Measurements from ENCODE around the gene LTBP1.
"Not testable (repeated sequence)": the region's sequence is repeated elsewhere in the genome, so short reads cannot be mapped to it uniquely, and the experiment has no call there.

The LTBP1 gene

DNA sequence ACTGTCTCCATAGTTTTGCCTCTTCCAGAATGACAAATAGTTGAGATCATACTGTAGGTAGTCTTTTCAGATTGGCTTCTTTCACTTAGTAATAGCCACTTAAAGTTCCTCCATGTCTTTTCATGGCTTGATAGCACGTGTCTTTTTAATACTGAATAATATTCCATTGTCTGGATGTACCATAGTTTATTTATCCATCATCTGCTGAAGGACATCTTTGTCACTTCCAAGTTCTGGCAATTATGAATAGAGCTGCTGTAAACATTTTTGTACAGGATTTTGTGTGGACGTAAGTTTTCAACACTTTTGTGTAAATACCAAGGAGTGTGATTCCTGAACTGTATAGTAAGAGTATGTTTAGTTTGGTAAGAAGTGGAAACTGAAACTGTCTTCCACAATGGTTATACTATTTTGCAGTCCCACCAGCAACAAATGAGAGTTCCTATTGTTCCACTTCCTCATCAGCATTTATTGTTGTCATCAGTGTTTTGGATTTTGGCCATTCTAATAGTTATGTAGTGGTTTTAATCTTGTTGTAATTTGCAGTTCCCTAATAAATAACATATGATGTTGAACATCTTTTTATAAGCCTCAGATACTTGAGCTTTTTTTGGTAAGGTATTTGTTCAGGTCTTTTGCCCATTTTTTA lies 18.9 kb downstream of the LTBP1 start:
- no peak for DNase-seq

DNA sequence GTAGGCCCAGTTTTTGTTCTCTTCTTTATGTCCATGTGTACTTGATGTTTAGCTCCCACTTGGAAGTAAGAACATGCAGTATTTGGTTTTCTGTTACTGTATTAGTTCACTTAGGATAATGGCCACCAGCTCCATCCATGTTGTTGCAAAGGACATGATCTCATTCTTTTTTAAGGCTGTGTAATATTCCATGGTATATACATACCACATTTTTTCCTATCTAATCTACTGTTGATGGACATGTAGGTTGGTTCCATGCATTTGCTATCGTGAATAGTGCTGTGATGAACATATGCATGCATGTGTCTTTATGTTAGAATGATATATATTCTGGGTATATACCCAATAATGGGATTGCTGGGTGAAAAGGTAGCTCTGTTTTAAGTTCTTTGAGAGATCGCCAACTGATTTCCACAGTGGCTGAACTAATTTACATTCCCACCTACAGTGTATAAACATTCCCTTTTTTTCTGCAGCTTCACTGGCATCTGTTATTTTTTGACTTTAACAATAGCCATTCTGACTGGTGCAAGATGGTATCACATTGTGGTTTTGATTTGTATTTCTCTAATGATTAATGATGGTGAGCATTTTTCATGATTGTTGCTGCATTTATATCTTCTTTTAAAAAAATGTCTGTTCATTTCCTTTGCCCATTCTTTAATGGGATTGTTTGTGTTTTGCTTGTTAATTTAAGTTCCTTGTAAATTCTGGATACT lies 22.9 kb downstream of the LTBP1 start:
- DNase-seq = no peak

DNA sequence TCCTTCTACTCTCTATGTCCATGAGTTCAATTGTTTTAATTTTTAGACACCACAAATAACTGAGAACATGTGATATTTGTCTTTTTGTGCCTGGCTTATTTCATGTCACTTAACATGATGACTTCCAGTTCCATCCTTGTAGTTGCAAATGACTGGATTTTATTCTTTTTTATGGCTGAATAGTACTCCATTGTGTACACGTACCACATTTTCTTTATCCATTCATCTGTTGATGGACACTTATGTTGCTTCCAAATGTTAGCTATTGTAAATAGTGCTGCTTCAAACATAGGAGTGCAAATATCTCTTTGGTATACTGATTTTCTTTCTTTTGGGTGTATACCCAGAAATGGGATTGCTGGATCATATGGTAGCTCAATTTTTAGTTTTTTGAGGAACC lies 27.0 kb downstream of the LTBP1 start:
- DNase-seq = not testable (repeated sequence)

DNA sequence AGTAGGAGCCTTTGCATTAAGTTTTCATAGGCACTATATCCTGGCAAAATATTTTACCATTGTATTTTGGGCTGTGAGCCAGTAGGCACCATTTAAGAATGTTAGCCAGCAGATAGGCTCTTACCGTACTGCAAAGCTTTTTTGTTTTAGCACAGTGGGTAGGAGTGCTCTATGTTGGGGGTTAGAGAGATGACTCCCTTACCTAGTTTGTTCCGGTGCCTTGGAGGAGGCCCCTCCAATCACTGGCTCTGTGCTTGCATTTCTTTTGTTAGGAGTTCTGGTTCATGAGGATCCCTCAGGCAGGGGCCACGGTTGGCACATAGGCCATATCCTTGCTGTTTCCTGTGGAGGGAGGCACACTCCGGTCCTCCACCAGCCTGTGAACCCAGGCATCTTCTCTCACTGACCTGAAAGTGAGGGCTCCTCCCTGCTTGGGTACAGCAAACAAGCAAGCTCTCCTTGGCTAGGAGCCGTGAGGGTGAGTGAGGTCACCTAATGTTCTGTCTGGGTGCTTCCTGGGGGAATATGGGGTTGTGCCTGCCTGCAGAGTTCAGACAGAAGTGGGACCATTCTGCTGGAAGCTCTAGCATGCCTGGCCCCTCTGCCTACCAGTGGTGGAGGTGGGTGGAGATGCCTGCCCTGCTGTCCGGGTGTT lies 29.8 kb downstream of the LTBP1 start:
- DNase-seq = no peak

DNA sequence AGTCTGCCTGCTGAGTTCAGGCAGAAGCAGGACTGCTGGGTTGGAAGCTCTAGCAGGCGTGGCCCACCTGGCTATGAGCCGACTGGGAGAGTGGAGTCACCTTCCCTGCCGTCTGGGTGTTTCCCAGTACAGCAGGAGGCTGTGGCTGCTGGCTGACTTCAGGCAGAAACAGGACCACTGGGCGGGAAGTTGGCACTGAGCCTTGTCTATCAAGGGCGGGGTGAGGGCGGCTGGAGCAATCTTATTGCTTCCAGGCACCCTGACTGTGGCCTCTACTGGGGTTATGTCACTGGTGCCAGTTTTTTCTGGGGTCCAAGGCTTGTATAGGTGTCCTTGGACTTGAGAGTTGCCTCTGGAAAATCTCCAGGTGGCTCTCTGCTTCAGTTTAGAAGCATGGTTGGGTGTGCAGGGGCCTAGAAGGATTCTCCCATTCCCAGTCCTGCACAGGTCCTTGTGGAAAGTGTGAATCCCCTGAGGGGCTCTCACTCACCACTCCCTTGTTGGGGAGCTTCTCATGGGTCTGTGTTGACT lies 30.5 kb downstream of the LTBP1 start:
- DNase-seq = no peak

DNA sequence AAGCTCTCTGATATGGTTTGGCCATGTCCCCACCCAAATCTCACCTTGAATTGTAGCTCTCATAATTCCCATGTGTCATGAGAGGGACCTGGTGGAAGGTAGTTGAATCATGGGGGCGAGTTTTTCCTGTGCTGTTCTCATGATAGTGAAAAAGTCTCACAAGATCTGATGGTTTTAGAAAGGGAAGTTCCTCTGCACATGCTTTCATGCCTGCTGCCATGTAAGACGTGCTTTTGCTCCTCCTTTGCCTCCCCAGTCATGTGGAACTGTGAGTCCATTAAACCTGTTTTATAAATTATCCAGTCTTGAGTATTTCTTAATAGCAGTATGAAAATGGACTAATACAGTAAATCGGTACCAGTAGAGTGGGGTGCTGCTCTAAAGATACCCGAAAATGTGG lies 34.9 kb downstream of the LTBP1 start:
- DNase-seq = no peak

DNA sequence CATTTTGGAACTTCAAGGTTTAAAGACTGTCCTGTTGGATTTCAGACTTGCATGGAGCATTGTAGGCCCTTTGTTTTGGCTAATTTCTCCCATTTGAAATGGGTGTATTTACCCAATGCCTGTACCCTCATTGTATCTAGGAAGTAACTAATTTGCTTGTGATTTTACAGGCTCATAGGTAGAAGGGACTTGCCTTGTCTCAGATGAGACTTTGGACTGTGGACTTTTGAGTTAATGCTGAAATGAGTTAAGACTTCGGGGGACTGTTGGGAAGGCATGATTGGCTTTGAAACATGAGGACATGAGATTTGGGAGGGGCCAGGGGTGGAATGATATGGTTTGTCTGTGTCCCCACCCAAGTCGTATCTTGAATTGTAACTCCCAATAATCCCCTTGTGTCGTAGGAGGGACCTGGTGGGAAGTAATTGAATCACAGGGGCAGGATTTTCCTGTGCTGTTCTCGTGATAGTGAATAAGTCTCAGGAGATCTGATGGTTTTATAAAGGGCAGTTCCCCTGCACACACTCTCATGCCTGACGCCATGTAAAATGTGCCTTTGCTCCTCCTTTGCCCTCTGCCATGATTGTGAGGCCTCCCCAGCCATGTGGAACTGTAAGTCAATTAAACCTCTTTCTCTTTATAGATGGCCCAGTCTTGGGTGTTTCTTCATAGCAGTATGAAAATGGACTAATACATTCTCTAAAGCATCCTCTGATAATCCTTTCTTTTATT lies 36.6 kb downstream of the LTBP1 start:
- DNase-seq = not testable (repeated sequence)

DNA sequence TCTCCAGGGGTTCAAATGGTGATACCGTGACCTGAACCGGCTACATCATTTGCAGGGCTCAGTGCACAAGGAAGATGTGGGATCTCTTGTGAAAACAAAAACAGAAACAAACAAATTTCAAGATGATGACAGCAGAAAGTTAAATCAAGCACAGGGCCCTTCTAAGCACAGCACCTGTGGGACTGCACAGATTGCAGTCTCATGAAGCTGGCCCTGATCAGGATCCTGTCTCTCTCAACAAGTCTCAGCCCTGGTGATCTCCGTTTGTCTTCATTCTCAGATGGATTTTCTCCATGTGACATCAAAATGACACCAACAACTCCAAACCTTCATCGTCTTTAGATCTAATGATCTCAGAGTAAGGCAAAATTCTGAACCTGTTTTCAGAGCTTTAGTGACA lies 39.7 kb downstream of the LTBP1 start:
- DNase-seq = no peak

DNA sequence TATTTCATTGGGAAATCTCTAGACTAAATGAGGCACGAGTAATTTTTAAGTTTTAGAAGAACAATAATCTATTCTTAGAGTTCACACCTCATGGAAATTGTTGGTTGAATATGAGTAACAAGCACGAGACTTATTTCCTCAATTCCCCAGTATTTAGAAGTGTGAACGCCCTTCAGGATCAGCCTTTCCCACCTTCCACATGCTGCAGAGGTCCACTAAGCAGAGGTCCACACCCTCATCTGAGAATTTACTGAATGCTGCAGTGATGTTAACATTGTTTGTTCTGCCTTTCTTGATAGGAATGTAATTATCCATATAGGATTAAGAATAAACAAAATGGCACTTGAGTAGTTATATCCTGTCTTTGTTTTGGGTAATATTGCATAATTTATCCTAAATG lies 41.8 kb downstream of the LTBP1 start:
- DNase-seq = no peak

DNA sequence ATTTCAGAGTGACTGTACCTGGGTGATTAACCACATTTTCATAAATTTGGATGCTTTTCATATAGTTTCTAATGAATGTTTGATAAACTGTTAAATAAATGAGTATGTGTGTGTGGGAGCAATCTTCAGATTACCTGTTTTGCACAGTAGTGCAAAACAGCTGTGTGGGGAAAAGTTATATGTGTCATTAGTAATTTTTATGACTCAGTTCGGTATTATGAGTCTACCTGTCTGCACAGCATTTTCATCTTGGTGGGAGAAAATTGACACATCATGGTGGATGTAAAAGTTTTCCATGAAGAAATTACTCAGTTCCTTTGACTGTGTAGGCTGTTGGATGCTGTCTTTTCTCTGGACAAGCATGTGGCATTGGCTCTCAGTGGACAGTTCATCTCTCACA lies 43.8 kb downstream of the LTBP1 start:
- no peak for DNase-seq

DNA sequence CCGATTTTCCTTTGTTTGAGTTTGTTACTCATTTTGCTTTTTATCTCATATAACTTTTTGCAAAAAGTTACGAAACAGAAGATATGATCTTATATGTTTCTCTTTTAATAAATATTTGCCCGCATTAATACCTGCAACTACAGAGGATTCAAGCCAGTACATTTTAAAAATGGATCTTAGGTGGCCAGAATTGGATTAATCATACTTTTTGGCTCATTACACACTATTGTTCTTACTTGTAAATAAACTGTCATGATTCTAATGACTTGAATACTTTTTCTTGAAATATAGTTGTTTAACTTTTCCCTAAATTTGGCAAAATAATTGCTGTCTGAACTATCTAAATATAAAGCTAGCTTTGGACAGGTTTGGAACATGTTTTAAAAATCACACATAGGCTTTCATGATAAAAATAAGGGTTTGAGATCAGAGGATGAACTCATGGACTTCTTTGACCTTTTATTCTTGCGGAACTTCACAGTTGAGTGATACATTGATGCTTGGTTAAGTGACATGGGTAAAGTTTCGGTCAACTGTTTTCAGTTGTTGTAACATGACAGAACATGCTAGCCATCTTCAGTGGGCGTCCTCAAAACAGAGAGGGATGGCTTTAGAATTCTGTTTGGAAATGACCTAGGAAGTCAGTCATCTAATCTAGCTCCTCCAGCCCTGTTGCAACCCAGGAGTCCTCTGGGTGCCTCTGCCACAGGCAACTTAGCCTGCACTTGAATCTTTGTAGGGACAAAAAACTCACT lies 44.5 kb downstream of the LTBP1 start:
- no peak for DNase-seq

DNA sequence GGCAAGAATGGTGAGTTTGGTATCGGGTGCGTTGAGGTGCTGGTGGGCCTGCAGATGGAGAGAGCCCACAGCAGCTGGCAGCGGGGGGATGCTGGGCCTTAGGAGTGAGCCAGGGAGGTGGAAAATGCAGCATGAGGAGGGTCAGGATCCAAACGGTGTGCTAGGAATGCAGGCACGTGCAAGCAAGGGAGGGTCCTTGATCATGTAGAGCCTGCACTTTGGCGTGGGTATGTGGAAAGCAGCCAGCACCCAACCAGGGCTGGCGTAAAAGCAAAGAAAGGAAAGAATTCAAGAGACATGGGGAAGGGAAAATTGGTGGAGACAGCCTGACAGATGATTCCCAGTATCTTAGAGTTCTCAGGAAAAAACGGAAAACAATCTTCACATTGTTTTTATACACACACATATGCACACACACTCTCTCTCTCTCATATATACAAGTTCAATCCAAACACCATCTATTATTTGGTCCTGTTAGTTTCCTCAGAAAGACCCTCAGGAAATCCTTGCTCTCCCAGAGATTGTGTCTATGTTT lies 46.3 kb downstream of the LTBP1 start:
- DNase-seq = no peak

DNA sequence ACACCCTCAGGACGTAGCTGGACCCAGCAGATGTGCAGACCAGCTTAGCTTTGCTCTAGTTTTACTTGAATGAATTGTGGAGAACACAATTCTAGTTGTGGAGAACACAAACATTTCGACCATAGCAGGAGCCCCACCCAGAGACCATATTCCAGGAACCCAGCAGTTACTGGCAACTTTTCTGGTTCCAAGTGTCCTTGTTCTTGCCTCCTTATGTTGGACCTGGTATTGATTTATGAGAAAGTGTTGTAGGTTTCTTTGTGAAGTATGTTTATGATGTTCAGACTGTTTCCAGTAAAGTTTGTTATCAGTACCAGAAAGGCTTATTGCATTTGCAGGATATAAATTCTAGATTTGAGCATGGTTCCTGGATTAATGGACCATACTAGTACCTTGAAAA lies 51.0 kb downstream of the LTBP1 start:
- no peak for DNase-seq

DNA sequence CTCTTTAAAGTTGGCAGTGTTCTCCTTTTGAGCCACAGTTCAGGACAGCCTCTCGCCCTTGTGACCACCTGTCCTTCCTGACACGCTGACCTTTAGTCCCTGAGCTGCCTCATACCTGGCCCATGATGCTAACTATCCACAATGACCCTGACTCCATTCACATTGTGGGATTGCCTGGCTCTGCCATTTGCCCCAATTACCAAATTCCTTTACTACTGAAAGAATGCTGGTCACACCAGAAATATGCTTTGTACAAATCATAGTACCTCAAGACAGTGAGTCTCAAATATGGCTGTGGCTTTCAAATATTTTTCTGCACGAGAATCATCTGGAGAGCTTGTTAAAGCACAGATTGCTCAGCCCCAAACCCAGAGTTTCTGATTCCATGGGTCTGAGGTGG lies 54.2 kb downstream of the LTBP1 start:
- no peak for DNase-seq

DNA sequence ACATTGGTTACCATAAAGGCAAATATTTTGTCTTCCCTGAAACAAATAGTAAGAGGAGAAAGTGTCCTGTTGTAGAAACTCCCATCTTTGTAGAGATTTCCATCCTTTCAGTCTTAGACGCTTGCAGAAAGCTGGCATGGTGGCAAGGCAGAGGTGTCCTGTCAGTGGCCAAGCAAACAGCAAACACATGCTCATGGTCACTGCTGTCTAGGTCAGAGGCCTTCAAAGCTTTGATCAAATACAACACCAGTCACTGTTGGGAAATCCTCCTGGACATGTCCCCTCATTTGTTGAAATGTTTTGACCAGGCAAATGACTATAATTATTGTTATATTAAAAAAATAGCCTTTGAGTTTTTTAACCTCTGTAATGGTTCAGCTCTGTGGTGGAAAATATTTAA lies 55.1 kb downstream of the LTBP1 start:
- DNase-seq = no peak

DNA sequence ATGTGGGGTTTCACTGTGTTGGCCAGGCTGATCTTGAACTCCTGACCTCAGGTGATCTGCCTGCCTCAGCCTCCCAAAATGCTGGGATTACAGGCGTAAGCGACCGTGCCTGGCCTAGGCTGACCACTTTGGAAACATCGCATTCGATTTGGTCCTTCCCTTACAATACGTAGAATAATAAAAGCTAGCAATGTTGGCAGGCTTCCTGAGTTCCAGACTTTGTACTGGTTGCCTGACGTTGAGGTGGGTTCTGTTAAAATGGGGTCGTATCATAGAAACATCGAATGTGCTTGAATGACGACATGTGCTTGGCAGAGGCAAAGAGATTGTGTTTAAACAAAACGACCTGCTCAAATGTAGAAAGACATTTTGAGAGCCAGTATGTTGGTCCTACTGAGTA lies 56.1 kb downstream of the LTBP1 start:
- DNase-seq = no peak

DNA sequence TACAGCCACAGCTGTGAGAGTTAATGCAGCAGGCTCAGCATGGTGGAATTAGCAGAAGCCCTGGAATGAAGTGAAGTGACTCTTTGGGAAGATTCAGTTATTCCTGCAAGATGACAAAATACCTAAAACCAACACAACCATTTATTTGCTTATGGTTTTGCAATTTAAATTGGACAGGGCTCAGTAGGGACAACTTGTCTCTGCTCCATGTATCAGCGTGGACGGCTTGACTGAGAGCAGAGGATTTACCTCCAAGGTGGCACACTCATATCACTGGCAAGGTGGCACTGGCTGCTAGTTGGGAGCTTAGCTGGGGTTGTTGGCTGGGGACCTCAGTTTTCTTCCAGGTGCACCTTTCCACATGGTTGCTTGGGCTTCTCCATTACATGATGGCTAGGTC lies 58.3 kb downstream of the LTBP1 start:
- no peak for DNase-seq

DNA sequence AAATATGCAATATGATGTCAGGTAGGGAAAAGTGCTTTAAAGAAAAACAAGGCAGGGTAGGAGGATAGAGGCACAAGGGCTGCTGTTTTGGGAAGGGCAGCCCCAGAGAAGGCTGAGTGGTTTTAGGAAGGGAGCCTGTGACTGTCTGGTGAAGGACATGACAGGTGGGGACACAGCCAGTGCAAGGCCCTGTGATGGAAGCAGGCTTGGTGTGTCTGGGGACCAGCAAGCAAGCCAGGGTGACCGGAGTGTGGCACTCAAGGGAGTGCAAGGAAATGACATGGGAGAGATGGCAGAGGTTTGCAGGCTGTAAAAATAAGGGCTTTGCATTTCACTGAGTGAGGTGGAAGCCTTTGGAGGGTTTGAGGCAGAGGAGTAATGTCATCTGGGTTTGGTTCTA lies 62.0 kb downstream of the LTBP1 start:
- DNase-seq = no peak

DNA sequence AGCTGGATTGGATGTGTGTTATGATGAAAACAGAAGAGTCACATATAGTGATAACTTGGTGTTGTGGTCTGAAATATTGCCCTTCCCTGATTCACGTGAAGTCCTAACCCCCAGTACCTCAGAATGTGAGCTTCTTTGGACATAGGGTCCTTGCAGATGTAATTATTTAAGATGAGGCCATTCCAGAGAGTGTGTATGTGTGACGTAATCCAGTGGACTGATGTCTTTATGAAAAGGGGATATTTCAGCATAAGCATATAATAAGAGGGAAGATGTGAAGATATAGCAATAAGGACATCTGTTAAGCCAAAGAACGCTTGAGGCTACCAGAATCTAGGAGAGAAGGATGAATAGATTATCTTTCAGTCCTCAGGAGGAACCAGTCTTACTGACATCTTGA lies 62.5 kb downstream of the LTBP1 start:
- no peak for DNase-seq

DNA sequence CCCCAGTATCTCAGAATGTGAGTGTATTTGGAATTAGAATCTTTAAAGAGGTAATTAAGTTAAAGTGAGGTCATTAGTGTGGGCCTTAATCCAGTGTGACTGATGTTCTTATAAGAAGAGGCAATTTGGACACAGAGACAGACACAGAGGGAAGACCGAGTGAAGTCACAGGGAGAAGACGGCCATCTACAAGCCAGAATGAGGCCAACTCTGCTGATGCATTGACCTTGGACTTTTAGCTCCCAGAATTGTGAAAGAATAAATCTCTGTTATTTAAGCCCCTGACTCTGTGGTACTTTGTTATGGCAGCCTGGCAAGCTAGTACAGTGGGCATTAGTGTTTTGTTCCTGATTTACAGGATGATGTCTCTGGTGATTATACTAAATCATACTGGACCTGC lies 64.6 kb downstream of the LTBP1 start:
- no peak for DNase-seq

DNA sequence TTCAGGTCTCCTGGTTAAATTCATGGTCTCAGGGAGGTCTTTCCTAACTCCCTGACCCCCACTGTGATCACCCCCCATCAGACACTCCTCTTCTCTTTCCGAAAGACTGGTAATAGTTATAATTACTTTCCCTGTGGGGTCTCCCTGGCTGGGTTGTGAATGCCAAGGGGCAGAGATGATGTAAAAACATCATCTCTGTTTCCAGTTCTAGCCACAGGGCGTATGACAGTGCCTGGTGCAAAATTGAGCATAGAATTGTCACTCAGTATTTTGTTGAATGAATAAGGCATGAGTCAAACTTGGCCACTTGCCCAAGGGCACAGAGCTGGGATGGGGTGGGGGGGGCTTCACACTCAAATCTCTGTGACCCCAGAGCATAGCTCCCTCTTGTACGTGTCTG lies 65.2 kb downstream of the LTBP1 start:
- no peak for DNase-seq

DNA sequence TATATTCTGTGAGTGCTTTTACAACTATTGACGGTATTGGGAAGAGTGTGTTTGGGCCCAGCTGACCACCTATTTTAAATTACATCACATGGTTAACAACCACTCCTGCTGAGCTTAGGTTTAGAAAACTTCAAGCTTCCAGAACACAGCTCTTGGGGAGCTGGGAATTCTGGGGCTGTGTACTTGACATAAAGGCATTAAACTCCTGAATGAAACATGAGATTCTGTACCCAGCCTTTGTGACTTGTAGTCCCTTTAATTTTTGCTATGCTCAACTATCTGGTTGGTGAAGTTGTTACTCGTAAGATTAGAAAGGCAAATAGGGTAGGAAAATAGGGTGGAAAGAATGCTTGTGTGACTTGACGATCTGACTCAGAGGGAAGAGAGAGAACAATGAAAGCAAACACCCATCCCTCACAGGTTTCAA lies 66.9 kb downstream of the LTBP1 start:
- no peak for DNase-seq

Data from DMS79 (cell line).